ENCODE data around the gene SEMA5A.

Gene SEMA5A

DNA sequence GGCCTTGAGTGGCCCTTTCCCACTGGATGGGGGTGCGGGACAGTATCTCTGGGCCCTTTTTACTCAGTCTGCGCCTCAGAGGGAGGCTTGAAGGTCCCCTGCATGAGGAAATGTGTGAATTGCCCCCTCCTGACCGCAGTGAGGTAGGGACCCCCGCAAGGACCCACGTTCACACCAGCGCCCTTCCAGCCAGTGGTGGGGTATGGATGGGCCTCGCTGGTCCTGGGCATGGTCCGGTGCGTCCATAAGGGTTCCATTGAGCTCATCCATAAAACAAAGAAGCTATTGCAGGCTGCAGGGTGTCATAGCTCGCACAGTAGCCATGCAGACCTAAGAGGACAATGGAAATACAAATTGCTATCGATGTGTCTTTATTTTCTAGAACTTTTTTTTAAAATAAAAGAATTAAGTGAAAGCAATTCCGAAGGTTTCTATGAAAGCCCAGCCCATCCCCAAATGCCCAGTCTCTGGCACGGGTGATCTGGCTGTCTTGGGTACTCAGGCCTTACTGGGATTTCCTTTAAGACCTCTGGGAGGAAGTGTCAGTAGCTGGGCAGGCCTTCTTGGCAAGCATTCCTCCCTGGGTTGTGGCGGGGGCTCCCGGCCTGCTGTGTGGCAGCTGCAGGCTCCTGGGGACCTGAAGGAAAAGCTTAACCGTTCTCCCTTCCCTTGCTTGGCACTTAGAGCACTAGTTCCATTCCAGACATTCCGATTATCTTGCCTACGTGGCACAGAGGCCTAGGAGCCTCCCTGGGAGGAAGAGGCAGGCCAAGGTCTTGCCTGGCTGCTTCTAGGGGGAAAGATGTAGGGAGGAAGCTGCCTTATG, 1.5 kb upstream of the SEMA5A start:
- DNase-seq = no peak

DNA sequence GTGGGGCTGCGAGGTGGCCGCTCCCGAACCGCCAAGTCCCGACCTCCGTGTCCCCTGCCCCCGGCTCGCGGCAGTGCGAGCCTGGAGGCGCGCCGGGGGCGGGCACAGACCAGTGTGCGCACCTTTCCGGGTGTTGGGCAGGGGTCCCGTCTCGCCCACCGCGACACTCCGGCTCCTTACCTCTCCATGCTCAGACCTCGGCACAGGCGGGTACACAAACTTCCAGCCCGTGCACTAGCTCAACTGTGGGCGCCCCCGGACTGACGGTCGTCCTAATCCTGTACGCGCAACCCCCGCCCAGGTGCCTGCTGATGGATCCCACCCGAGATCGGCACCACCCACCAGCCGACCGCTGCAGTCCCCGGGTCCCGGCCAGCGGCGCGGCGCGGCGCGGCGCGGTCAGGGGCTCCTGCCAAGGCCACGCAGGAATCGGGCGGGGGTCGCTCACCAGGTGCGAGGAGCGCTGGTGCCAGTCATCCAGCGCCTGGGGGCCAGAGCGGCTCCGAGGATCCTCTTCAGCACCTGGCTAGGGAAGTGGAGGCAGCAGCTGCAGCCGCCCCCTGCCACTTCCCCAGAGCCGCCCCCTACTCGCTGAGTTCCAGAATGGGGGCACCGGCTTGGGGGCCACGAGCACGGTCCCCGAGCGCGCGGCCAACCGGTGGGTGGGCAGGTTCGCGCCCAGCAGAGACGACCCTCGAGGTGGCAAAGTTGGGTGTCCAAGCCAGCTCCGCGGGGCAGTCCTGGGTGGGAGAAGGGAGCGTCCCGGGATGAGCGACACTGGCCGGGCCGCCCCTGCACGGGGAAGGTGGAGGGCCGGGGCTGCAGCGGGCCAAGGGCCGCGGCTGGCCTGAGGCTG, 511 bp downstream of the SEMA5A start:
- DNase-seq = no peak

DNA sequence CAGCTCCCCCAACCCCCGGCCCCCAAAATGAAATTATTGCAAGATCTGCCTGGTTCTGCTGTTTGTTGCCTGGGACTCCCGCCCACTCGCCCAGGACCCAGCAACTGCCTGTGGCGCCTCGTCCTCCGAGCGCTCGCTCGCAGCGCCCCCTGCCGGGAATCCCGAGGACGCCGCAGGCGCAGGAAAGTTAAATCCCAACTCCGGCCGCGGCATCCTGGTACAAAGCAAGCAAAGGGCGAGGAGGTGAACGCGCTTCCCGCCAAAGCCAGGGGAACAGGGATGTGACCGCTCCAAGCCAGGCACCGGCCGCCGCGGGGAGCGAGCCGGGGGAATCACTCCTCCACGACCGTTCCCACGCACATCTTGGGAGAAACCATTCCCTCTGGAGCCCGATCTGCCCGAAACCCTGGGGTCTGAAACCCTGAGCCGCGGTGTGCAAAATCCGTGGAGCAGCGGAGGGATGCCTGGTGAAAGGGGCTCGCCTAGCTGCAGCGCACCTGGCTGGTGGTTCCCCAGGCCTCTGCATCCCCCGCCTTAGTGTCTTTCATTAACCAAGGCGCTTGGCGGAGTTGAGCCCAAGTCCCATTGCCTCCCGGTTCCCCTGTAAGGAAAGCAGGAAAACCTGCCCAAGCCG, 1.3 kb downstream of the SEMA5A start:
- no peak for DNase-seq

DNA sequence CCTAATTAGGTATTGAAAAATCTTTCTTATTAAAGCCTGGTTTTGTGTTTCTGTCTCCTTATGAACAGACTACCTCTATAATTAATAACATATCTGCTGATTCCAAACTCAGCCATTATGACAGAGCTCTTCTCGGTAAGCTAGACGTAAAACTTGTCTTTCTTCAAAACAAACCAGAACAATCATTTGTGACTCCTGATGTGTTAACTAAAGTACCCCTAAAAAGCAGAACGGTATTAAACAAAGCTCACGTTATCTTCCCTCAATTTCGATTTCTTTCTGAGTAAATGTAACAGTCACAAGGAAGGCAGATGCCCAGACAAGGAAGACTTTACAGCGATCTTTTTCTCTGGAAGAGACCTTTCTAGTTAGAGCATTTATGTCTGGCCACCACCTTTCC, 1.8 kb downstream of the SEMA5A start:
- DNase-seq = no peak

DNA sequence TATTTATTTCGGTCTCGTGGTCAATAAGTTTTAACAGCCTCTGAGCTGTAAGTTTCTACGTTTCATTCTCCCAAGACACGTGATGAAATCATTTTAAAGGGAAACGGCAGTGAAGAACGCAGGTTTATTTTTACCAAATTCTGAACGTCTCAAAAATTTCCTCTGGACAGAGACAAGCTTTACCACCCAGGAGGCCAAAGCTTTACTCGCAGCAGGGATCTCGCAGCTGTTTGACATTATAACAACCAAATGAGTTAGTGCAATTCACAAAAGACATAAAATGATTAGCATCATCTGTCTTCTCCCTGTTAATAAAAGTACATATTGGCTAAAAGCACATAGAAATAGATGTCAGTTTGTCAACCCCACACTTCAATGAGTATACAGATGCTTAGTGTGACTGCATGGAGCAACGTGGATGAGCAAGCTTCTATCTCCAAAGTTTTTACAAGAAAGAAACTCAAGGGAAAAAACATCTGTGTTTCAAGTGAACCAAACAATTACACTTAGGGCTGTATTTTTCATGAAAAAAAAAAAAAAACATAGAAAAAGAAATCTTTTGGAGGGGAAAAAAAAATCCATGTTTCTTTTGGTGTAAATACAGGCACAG, 2.5 kb downstream of the SEMA5A start:
- no peak for DNase-seq

DNA sequence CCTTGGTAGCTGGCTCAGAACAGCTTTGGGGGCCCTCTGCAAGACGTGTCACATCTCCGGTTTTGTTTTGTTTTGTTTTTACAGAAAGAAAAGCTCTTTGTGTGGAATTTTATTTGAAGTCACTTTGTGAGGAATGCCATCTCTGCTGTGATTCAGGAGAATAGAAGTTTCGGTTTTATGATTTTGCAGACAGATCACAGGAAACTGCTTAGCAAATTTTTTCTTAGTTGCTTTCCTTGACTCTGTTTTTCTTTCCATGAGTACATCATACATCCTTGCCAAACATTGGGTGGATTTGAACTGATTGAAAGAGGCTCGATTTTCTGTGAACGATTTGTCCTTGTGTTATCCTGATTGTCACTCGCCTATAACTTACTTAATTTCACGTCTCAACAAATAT, 5.1 kb downstream of the SEMA5A start:
- no peak for DNase-seq

DNA sequence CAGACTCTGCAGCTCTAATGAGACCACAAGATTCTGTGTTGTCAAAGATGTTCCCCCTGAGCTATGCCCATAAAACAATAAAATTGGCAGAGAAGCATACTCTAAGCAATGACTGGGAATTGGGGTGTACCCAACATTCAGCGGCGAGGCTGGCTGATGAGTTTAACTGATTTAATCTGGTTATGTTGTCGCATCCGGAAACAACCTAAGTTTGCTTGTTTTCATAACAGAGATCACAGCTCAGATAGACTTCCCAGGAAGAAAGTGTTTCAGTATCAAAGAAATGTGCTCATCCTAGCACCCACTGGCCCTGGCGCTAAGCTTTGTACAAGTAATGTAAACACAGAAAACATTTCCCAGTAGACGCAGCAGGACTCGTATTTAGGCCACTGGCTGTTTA, 7.4 kb downstream of the SEMA5A start:
- no peak for DNase-seq

DNA sequence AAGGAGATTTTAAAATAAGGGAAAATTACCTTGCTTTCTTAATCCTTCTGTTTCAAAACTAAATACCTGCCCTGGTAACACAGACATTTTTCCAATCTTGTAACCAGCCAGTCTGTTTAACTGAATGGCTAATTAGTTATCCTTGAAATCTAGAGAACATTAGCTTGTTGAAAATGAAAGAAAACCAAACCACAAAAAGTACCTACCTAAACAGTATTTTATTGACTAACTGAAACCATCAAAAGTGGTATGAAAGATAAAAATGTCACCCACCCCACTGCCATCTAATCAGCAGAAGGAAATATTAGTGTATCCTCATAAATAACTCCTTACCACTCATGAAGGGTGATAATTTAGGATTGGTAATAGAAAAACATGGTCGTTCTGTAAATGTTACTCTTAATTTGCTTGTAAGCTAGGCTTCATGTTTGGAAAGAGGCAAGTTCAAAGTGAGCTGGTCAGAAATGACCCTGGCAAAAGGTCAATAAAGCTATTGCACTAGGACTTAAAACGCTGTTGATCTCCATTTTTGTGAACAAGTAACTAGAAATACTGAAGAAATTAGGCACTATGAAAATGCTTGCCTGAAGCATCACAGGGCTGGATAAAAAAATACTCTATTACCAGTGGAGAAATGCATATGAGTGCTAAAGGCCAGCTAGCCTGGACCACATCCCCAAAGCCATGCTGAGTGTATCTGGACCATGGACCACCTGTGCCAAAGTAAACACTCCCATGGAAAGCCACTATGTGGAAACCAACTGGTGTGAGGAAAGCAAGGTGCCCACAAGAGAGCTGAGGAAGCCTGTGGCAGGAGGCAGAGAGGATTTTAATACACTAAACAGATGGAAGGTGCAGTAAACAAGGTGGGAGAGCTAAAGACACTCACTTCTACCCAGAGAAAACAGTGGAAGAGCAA, 8.4 kb downstream of the SEMA5A start:
- no peak for DNase-seq

DNA sequence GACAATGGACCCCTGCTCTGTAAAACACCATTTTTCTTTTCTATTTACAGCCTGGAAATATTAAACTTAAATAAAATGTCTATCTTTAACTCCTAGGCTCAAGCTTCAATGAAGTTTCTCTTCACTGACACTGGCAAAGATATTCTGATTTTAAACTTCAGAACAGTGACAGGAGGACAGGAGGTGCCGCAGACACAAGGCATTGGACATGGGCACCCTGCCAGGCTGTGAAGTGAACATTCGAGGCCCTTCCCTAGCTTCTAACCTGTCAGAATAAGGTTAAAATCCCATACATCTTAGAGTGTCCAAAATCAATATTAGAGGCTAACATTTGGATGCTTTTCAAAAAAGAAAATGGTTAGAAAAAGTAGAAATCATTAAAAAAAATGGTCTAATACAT, 9.2 kb downstream of the SEMA5A start:
- no peak for DNase-seq

DNA sequence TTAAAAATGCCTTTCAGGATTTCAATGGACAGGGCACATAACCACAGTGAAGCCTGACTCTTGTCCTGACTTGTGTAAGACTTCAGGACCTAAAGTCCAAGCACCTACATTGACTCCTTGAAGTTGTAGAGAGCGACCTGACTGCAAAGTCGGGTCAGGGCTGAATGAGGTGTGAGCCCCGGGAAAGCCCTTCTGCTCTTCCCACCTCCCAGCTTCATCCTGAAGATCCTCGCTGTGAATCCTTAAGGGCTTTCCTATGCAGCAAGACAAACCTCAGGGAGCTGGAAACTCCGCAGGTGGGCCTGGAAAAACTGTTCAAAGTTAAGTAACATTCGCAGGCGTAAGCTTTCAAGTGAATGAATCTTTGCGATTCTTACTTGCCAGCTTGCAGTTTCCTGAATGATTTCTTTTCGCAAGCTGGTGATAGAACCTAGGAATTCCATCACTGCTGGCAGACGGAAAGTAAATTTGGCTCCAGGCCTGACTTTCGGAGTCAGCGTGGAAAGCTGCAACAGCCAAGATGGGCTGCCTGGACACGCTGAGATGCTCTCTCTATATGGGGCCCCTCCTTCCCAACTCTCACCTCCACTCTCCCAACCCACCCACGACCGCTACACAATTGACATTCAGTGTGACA, 10.9 kb downstream of the SEMA5A start:
- DNase-seq = no peak

DNA sequence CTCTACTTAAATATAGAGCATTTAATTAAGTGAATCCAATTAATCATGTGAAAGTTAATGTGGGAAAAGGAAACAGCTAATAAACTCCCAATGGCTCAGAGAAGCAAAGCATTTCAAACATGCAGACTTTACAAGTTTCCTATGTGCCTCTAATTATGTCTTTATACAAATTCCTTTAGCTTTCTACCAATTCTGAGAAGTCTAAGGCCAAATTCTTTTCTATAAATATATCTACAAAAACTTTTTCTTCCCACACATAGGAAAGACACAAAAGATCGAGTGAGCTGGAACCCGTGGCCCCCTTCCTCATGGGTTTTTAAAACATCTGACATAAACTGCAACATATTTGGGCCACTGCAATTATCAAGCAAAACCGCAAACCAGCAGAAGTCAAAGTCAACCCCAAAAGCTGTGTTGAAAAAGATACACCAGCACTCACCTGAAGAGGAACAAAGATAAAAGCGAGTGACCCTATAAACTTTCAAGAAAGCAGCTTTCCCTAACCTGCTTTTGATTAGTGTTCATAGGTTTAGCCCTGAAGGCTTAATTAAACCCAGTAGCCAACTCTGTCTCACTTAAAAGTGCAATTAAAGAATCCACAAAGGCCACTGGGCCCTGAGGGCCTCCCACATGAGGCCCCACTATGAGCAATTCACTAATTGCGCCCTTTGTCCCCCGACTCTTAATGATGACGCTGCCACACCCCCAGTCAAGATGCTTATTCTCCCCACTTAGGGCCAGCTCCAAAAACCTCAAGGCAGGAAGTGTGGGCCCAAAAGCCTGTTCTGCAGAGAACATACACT, 12.1 kb downstream of the SEMA5A start:
- no peak for DNase-seq

DNA sequence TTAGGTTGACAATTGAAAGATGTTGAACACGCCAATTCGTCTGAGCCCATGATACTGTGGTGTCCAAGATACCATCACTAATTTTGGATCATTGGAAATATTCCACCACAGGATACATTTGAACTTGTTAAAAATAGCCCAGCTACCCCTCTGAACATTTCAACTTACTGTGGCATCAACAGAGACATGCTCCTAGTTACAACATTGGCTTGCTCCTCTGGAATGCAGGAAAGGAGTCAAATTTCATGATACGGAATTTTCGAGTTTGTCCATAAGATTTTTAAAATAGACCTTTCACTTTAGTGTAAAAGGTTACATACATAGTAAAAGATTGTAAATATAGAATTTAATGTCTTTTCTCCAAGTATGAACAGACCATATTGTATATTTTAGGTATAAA, 12.8 kb downstream of the SEMA5A start:
- no peak for DNase-seq

DNA sequence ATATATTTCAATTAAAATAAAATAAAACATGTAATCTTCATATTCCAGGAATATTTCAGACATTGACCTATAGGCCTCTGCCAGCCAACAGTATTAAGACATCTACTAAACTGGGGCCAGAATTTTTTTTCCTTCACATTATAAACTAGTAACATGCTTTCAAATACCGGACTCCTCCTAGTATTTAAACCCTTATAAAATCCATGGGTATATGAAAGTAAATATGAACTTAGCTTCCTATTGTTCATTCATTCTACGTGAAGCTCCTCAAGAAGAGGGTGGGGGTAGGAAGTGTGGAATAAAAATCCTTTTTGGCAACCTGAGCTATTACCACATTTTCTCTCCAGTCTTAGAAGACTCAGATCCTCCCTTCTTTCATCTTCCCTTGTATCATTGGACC, 16.4 kb downstream of the SEMA5A start:
- DNase-seq = no peak

DNA sequence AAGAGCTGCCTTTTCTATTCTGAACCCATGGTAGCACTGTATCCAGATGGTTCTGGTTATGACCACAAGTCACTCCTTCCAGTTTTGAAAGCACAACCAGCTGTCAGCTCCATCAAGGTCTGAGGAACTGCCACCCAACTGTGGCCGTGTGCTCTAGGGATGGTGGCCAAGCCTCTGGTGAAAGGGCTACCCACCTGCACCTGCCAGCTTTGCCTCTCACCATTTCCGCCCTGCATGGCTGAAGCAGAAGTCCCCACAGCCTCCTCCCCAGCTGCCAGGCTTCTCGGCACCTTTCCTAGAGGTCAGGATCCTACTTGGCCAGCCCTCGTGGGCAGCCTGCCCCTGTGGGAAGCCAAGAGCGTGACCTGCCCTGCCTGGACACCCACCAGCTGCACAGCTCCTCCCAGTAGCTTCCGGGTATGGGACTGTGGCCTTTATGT, 16.8 kb downstream of the SEMA5A start:
- no peak for DNase-seq

DNA sequence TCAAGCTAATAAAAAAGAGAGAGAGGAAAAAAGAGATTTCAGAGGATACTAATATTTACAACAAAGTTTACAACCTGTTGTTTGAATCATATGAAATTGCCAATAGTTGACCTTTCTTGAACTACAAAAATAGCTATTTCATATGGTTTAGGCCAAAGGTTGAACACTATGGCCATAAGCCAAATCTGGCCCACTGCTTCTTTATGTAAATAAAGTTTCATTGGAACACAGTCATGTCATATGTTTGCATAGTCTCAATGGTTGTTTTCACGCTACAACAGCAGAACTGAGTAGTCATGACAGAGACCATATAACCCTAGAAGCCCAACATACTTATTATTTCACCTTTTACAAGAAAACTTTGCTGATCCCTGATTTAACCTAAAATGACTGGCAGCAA, 20.9 kb downstream of the SEMA5A start:
- no peak for DNase-seq

DNA sequence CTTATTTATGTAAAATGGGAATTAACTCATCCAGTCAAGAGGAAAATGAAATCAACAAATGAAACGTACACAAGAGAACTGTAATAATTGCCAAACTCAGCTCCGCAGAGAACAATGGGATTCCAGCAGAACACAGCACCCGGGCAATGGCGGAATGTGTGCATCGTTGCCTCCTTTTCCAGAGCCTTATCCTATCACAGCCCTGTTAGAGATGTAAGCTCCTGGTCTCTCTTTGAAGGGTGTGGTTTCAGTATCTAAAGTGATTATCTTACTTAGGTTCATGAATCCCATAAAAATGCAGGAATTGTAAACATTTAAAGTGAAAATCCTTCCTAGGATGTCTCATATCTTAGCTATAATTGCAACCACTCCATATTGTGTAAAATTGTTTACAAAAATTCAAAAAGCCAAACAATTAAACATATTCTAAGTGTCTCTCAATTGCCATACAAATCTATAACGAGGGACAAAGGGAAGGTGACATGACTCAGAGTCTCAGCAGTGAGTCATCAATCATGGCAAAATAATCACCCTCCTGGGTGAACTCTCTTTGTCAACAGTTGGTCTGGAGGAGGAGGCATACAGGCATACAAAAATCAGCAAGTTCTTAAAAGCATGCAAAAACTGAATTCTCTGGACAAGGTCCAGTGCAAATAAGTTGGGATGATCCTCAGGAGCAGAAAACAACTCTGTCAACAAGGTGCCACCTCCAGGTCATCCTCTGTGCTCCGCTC, 22.6 kb downstream of the SEMA5A start:
- DNase-seq = no peak

DNA sequence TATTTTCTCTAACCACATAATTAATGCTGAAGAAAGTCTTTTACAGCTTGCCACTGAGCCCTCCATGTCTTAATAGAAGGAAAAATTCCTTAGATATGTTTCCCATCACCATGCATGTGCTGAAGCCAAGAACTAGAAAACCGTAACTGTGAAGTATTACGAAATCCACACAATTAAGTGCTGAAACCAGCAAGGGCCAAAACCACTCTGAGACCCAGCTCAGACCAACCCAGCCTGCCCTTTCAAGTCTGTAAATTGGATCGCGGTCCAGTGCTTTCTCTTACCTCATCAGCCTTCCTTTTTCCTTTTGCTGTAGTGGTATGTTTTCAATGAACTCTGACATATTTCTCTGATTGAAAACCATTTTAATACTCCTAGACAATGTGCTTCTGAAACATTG, 26.3 kb downstream of the SEMA5A start:
- DNase-seq = no peak

DNA sequence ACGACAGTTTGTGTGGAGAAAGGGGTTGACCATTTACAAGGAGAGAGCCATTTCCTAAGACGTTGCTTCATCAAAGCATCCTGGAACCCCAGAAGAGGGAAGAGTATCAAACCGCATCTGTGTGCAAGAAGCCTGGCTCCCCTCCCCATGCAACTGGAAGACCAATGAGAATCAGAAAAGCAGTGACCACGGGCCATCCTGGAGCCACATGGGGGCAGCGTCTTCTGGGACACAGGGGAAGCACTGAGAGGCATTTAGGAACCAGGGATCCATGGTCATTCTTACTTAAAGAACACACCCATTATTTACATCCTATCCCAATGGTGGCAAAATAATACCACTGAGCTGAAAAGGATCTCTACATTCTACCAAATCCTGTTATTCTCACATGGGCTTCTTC, 29.3 kb downstream of the SEMA5A start:
- no peak for DNase-seq

DNA sequence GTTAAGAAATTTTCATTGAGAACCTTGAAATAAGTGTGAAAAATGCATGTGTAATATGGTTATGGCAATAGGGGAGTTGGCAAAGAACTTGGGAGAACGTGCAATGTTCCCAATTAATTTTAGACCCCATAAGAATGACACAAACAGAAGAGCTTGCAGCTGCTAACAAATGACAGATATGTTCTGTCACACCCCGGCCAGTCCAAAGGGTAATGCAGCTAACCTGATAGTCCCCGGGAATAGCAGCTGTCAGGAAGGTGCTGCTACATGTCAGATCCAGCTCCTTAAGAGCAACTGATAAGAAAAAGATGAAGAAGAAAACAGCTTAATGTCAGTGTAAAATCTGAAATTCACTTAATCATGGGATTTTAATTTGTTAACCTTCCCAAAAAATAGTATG, 30.4 kb downstream of the SEMA5A start:
- no peak for DNase-seq

DNA sequence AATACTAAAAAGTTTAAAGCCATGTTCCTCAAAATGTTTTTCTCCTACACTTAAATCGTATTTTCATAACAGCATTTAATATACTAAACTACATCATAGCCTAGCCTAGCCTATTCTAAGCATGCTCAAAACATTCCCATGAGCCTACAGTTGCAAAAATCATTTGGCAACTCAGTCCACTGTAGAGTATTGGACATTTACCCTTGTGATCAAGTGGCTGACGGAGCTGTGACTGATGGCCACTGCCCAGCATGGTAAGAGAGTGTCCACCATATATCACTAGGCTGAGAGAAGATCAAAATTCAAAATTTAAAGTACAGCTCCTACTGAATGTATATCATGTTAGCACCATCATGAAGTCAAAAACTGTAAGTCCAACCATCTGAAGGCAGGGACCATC, 30.9 kb downstream of the SEMA5A start:
- no peak for DNase-seq

Measured in activated gamma-delta T cell treated with Interleukin-2 at 50 U/mL for 16 hours (primary cell).